Activated CD8-positive, alpha-beta T cell treated with anti-CD3 and anti-CD28 coated beads for 36 hours (primary cell): ENCODE measurements around the gene COL19A1. TPM values are rescaled to one million over a fixed set of nuclear protein-coding genes. Genes with fewer than 3 reads are reported as not detected.

Source experiments
- ATAC-seq: fragments of 200-7000 bp; cut with Tn5 transposase; one replicate; pipeline ENCODE4 v1.10.0; 2021; ENCODE audit warnings: mild to moderate bottlenecking, moderate library complexity
- CTCF ChIA-PET: fragments of 350-600 bp; sonication (Branson Sonifier 250); formaldehyde crosslinking; loops from one replicate; lab custom pipeline; 2021; ENCODE audit warnings: antibody characterized with exemption; lab: Charles Lee
- POLR2A ChIA-PET: fragments of 350-600 bp; sonication (Branson Sonifier 250); formaldehyde crosslinking; loops from one replicate; lab custom pipeline; 2021; ENCODE audit warnings: antibody characterized with exemption; lab: Charles Lee
- DNase-seq: peaks from one replicate; pipeline ENCODE4 v3.0.0-alpha.2; 2020
- H3K27ac Mint-ChIP-seq: one replicate; pipeline ENCODE4 v1.8.0; 2021; ENCODE audit warnings: mild to moderate bottlenecking, mixed read lengths
- H3K27me3 Mint-ChIP-seq: one replicate; pipeline ENCODE4 v1.8.0; 2021; ENCODE audit warnings: mixed read lengths
- H3K36me3 Mint-ChIP-seq: one replicate; pipeline ENCODE4 v1.8.0; 2021; ENCODE audit warnings: low read depth, mixed read lengths
- H3K4me1 Mint-ChIP-seq: one replicate; pipeline ENCODE4 v1.8.0; 2021; ENCODE audit warnings: low read depth, mixed read lengths
- H3K4me3 Mint-ChIP-seq: one replicate; pipeline ENCODE4 v1.8.0; 2021; ENCODE audit warnings: mild to moderate bottlenecking, moderate library complexity, mixed read lengths
- H3K9me3 Mint-ChIP-seq: one replicate; pipeline ENCODE4 v1.8.0; 2021; ENCODE audit warnings: mixed read lengths
- CTCF ChIP-seq: fragments of 200-600 bp; IDR thresholded peaks from one replicate; pipeline ENCODE4 v1.8.0; 2022; ENCODE audit warnings: antibody characterized with exemption, mild to moderate bottlenecking
- intact Hi-C: fragments of 100-400 bp; cut with micrococcal nuclease; formaldehyde crosslinking; loops from one replicate; pipeline ENCODE4 v1.10.0; 2022
- total RNA-seq, 2 experiments: library from RNA; stranded (reverse); gene quantifications; one replicate each; pipeline ENCODE4 v1.2.3, GENCODE V29; 2021

COL19A1 gene
- total RNA-seq, 2 experiments from 2014 or later: 0.14 TPM; not detected in 1

- Mint-ChIP-seq H3K27ac (no peak overlapping the region), H3K36me3 (no peaks in the 10 kb centered on the region), H3K4me3 (no peak overlapping the region), H3K27me3 (peaks cover 28% of the 10 kb centered on the region), H3K4me1 (no peaks in the 10 kb centered on the region), H3K9me3 (no peaks in the 10 kb centered on the region)
- no peak for TF ChIP-seq CTCF
- ChIA-PET POLR2A (no interaction called here), CTCF (no interaction called here)
- intact Hi-C loops: no loop called here
- DNase-seq (no peak), ATAC-seq (no peak)
These were observed 302.5 kb downstream of the COL19A1 start for GRCh38 chr6:70168681-70169377.

GRCh38 chr6:70171236-70171635 lies 304.9 kb downstream of the COL19A1 start:
- Mint-ChIP-seq H3K27ac (no peak overlapping the region), H3K9me3 (no peaks in the 10 kb centered on the region), H3K4me3 (no peak overlapping the region), H3K27me3 (peaks cover 12% of the 10 kb centered on the region), H3K4me1 (no peaks in the 10 kb centered on the region), H3K36me3 (no peaks in the 10 kb centered on the region)
- ATAC-seq (no peak), DNase-seq (no peak)
- intact Hi-C loops: no loop called here
- ChIA-PET POLR2A (no interaction called here), CTCF (interaction anchor here (0.7 to 1.2 kb wide), 2 partner anchors 50 to 68 kb away, joined by 3 to 4 read pairs; no protein-coding TSS in a partner anchor)
- TF ChIP-seq CTCF: no peak

- Mint-ChIP-seq H3K27me3 (peaks cover 4% of the 10 kb centered on the region), H3K36me3 (no peaks in the 10 kb centered on the region), H3K4me3 (no peak overlapping the region), H3K9me3 (no peaks in the 10 kb centered on the region), H3K4me1 (no peaks in the 10 kb centered on the region), H3K27ac (no peak overlapping the region)
- DNase-seq: no peak
- no peak for TF ChIP-seq CTCF
- no peak for ATAC-seq
- intact Hi-C loops: no loop called here
- POLR2A ChIA-PET: no interaction called here
- CTCF ChIA-PET: no interaction called here
These were observed 305.9 kb downstream of the COL19A1 start for GRCh38 chr6:70172252-70172651.

- no peak for TF ChIP-seq CTCF
- CTCF ChIA-PET: no interaction called here
- ATAC-seq (no peak), DNase-seq (no peak)
- no peak overlapping the region for H3K27ac Mint-ChIP-seq
- no peaks in the 10 kb centered on the region for H3K9me3 Mint-ChIP-seq
- POLR2A ChIA-PET: no interaction called here
- no peaks in the 10 kb centered on the region for H3K36me3 Mint-ChIP-seq
- H3K4me1 Mint-ChIP-seq: no peaks in the 10 kb centered on the region
- H3K4me3 Mint-ChIP-seq: no peak overlapping the region
- peaks cover 1% of the 10 kb centered on the region for H3K27me3 Mint-ChIP-seq
- intact Hi-C loops: no loop called here
These were observed 309.4 kb downstream of the COL19A1 start for GRCh38 chr6:70175770-70176169.

- H3K9me3 Mint-ChIP-seq: no peaks in the 10 kb centered on the region
- ATAC-seq (no peak), DNase-seq (no peak)
- TF ChIP-seq CTCF: no peak
- ChIA-PET POLR2A (no interaction called here), CTCF (no interaction called here)
- no peak overlapping the region for H3K27ac Mint-ChIP-seq
- H3K4me1 Mint-ChIP-seq: no peaks in the 10 kb centered on the region
- H3K36me3 Mint-ChIP-seq: no peaks in the 10 kb centered on the region
- H3K4me3 Mint-ChIP-seq: no peak overlapping the region
- H3K27me3 Mint-ChIP-seq: peaks cover 1% of the 10 kb centered on the region
- intact Hi-C loops: no loop called here
These were observed 310.6 kb downstream of the COL19A1 start for GRCh38 chr6:70176842-70177550.
